K562 (cell line): ENCODE results near the gene QPCT. TPM values are rescaled to one million over a fixed set of nuclear protein-coding genes. Genes with fewer than 3 reads are reported as not detected.

Experiments
- CHD7 ChIP-seq: fragments of 200-600 bp; sonication (generic); IDR thresholded peaks from one replicate; pipeline ENCODE4 v1.6.1; 2012; ENCODE audit warnings: mild to moderate bottlenecking, low read depth, low read length, inconsistent platforms
- DNMT1 ChIP-seq: fragments of 450-650 bp; IDR thresholded peaks from 2 replicates; pipeline ENCODE4 v1.6.1; 2016; ENCODE audit warnings: antibody characterized with exemption, mild to moderate bottlenecking
- EZH2 ChIP-seq: IDR thresholded peaks from 2 replicates; pipeline ENCODE4 v1.6.1; 2012; ENCODE audit warnings: low read depth, mild to moderate bottlenecking, inconsistent platforms, low read length, borderline replicate concordance
- MBD2 ChIP-seq: sonication (generic); IDR thresholded peaks from 2 replicates; pipeline ENCODE4 v1.6.1; 2016; ENCODE audit warnings: low read depth, borderline replicate concordance
- NCOA2 ChIP-seq, 2 experiments: fragments of 450-650 bp; IDR thresholded peaks; 2 replicates each; pipeline ENCODE4 v1.6.1; 2018; ENCODE audit warnings: mild to moderate bottlenecking in 2 of 2, moderate library complexity in 1 of 2; ENCODE audit not compliant: partially characterized antibody in 2 of 2
- NFIX ChIP-seq: fragments of 250-450 bp; sonication (Bioruptor Pico); IDR thresholded peaks from 2 replicates; pipeline ENCODE4 v1.4.0; 2020; ENCODE audit warnings: low read depth, mild to moderate bottlenecking, moderate library complexity
- NFYB ChIP-seq: IDR thresholded peaks from 2 replicates; pipeline ENCODE4 v1.6.1; 2011; ENCODE audit warnings: mild to moderate bottlenecking, moderate library complexity; ENCODE audit not compliant: insufficient read length; ENCODE audit errors: extremely low read depth
- POLR2G ChIP-seq: fragments of 200-400 bp; formaldehyde crosslinking; IDR thresholded peaks from 2 replicates; pipeline ENCODE4 v1.6.1; 2017; ENCODE audit warnings: low read depth, mild to moderate bottlenecking, antibody characterized with exemption, low read length, moderate library complexity
- ZBED1 ChIP-seq: IDR thresholded peaks from 2 replicates; pipeline ENCODE4 v1.6.1; 2014
- ZBTB49 ChIP-seq: sonication (generic); formaldehyde crosslinking; IDR thresholded peaks from 2 replicates; pipeline ENCODE4 v1.8.0; 2022; ENCODE audit warnings: missing genetic modification reagents, mild to moderate bottlenecking, borderline replicate concordance
- ZBTB7A ChIP-seq: IDR thresholded peaks from 2 replicates; pipeline ENCODE4 v1.6.1; 2011; ENCODE audit warnings: low read depth, mild to moderate bottlenecking, low read length, moderate library complexity, borderline replicate concordance; ENCODE audit not compliant: control insufficient read depth
- ZFP30 ChIP-seq: fragments of 250-450 bp; sonication (Bioruptor Pico); IDR thresholded peaks from 2 replicates; pipeline ENCODE4 v1.8.0; 2022; ENCODE audit warnings: moderate library complexity, mild to moderate bottlenecking, inconsistent platforms, borderline replicate concordance
- ZNF277 ChIP-seq: fragments of 250-450 bp; sonication (Bioruptor Pico); IDR thresholded peaks from 2 replicates; pipeline ENCODE4 v1.8.0; 2022; ENCODE audit warnings: inconsistent platforms, mild to moderate bottlenecking, moderate library complexity, borderline replicate concordance
- polyA plus RNA-seq, 8 experiments: library from polyadenylated mRNA; depleted of rRNA in 4 of 8; stranded (reverse) in 5 of 8; unstranded in 3 of 8; fragments of >200 nt; fragmentation: Nextera tagmentation in 2 of 8; fragmentation: Illumina TruSeq in 1 of 8; extraction: Ambion mirVana in 2 of 8; extraction: Trizol in 1 of 8; gene quantifications; 2 replicates each; pipeline versions ENCODE4 v1.2.1 to v1.2.3, GENCODE V29; 2011 to 2014; ENCODE audit warnings: inconsistent platforms in 1 of 8, missing spikeins in 1 of 8
- total RNA-seq, 7 experiments: library from RNA; depleted of rRNA in 6 of 7; stranded (reverse); fragments of >200 nt in 6 of 7; fragmentation: Illumina TruSeq in 2 of 7; extraction: Trizol in 2 of 7; gene quantifications; 2 replicates each; pipeline versions ENCODE4 v1.2.1 to v1.2.3, GENCODE V29; 2011 to 2021; ENCODE audit warnings: low replicate concordance in 1 of 7

Gene QPCT
- total and polyA plus RNA-seq, 9 of the 15 experiments (the other 6 are each of a cell fraction or from before 2014, with no cell fraction given) = 0.07 TPM; not detected in 8

GRCh38 chr2:37405781-37406180 is 61.4 kb downstream of the QPCT start (continued):
- TF ChIP-seq ZBTB49 (CRISPR knock-in tag) (no peak), POLR2G (no peak), EZH2 (no peak), DNMT1 (no peak), ZFP30 (CRISPR knock-in tag) (no peak), NFIX (CRISPR knock-in tag) (no peak), ZNF277 (no peak), NFYB (no peak), MBD2 (no peak), ZBTB7A (no peak), NCOA2 (IDR thresholded peaks at IDR 0.05; ENCODE audit: partially characterized antibody in 2 of 2) (no peak), ZBED1 (no peak), CHD7 (no peak)
